B cell (primary cell): ENCODE results near the gene CCL19. TPM values are rescaled to one million over a fixed set of nuclear protein-coding genes. Genes with fewer than 3 reads are reported as not detected.
"Not testable (repeated sequence)": the region's sequence is repeated elsewhere in the genome, so short reads cannot be mapped to it uniquely, and the experiment has no call there.

Source experiments
- ATAC-seq: fragments of 200-7000 bp; cut with Tn5 transposase; one replicate; pipeline ENCODE4 v1.10.0; 2021; ENCODE audit warnings: low read depth, mild to moderate bottlenecking, moderate number of reproducible peaks, moderate library complexity
- CTCF ChIA-PET: fragments of 350-600 bp; sonication (Branson Sonifier 250); formaldehyde crosslinking; loops from one replicate; lab custom pipeline; 2021; ENCODE audit warnings: antibody characterized with exemption, inconsistent platforms; lab: Charles Lee
- POLR2A ChIA-PET: fragments of 350-600 bp; sonication (Branson Sonifier 250); formaldehyde crosslinking; loops from one replicate; lab custom pipeline; 2021; ENCODE audit warnings: antibody characterized with exemption; lab: Charles Lee
- DNase-seq: peaks from one replicate; pipeline ENCODE4 v3.0.0; 2013
- H2AFZ ChIP-seq: 2 replicates; pipeline ENCODE4 v1.6.1; 2012; ENCODE audit warnings: mild to moderate bottlenecking, low read depth, low read length; ENCODE audit not compliant: insufficient read depth, poor library complexity, severe bottlenecking
- H3K27ac ChIP-seq, 2 donors: 1 replicate in 1 of 2; 2 replicates in 1 of 2; pipeline ENCODE4 v1.5.1; 2012 to 2013; ENCODE audit warnings: low read length in 2 of 2, mild to moderate bottlenecking in 2 of 2, moderate library complexity in 1 of 2
- H3K27me3 ChIP-seq, 4 experiments: fragments of 200-600 bp in 1 of 4; sonication (generic) in 1 of 4; replicated peaks in 1 of 4; 1 replicate in 2 of 4; 2 replicates in 2 of 4; pipeline versions ENCODE4 v1.6.1 to v1.7.0; 2013 to 2016; ENCODE audit warnings: low read length in 3 of 4, mild to moderate bottlenecking in 2 of 4, mixed read lengths in 1 of 4, moderate library complexity in 1 of 4; ENCODE audit not compliant: insufficient read depth in 4 of 4, control insufficient read depth in 3 of 4; ENCODE audit errors: control extremely low read depth in 1 of 4
- H3K36me3 ChIP-seq, 2 experiments: replicated peaks in 1 of 2; 1 replicate in 1 of 2; 2 replicates in 1 of 2; pipeline versions ENCODE4 v1.6.1 to v1.7.1; 2013; ENCODE audit warnings: low read length in 1 of 2; ENCODE audit not compliant: insufficient read depth in 2 of 2, control insufficient read depth in 1 of 2; ENCODE audit errors: control extremely low read depth in 1 of 2, extremely low read depth in 1 of 2
- H3K4me1 ChIP-seq, 2 donors: fragments of 200-600 bp in 1 of 2; sonication (generic) in 1 of 2; 1 replicate in 1 of 2; 2 replicates in 1 of 2; pipeline versions ENCODE4 v1.5.1 to v1.6.1; 2013 to 2017; ENCODE audit warnings: low read length in 2 of 2; ENCODE audit not compliant: control insufficient read depth in 2 of 2, insufficient read depth in 2 of 2
- H3K4me2 ChIP-seq: replicated peaks from 2 replicates; pipeline ENCODE3; 2012; ENCODE audit warnings: mild to moderate bottlenecking, low read depth, low read length; ENCODE audit not compliant: poor library complexity, severe bottlenecking
- H3K4me3 ChIP-seq, 5 experiments: fragments of 200-600 bp in 1 of 5; sonication (generic) in 1 of 5; 1 replicate in 3 of 5; 2 replicates in 2 of 5; pipeline versions ENCODE4 v1.5.1 to v1.7.0; 2011 to 2016; ENCODE audit warnings: low read length in 4 of 5, mild to moderate bottlenecking in 4 of 5, low read depth in 2 of 5, control low read depth in 1 of 5, moderate library complexity in 1 of 5; ENCODE audit not compliant: insufficient read depth in 1 of 5; ENCODE audit errors: control extremely low read depth in 1 of 5, extremely low read depth in 1 of 5
- H3K79me2 ChIP-seq: fragments of 200-600 bp; sonication (generic); one replicate; pipeline ENCODE4 v1.6.0; 2016; ENCODE audit warnings: low read length; ENCODE audit not compliant: control insufficient read depth, insufficient read depth
- H3K9ac ChIP-seq: fragments of 200-600 bp; sonication (generic); 2 replicates; pipeline ENCODE4 v1.6.1; 2017; ENCODE audit warnings: mild to moderate bottlenecking, low read length, moderate library complexity
- H3K9me3 ChIP-seq, 3 donors: one replicate each; pipeline versions ENCODE4 v1.6.1 to v1.7.1; 2013; ENCODE audit warnings: low read length in 2 of 3; ENCODE audit not compliant: control insufficient read depth in 2 of 3, insufficient read depth in 1 of 3; ENCODE audit errors: control extremely low read depth in 1 of 3
- H4K20me1 ChIP-seq: 2 replicates; pipeline ENCODE4 v1.6.0; 2012; ENCODE audit warnings: mild to moderate bottlenecking, low read length; ENCODE audit not compliant: insufficient read depth, control insufficient read depth, poor library complexity, severe bottlenecking
- H3K27ac Mint-ChIP-seq: one replicate; pipeline ENCODE4 v1.8.0; 2021; ENCODE audit warnings: mixed read lengths
- H3K27me3 Mint-ChIP-seq: one replicate; pipeline ENCODE4 v1.8.0; 2021; ENCODE audit warnings: mixed read lengths
- H3K4me1 Mint-ChIP-seq: one replicate; pipeline ENCODE4 v1.8.0; 2021; ENCODE audit warnings: mixed read lengths
- H3K4me3 Mint-ChIP-seq: one replicate; pipeline ENCODE4 v1.8.0; 2021; ENCODE audit warnings: mixed read lengths
- H3K9me3 Mint-ChIP-seq: one replicate; pipeline ENCODE4 v1.8.0; 2022; ENCODE audit warnings: mixed read lengths; ENCODE audit not compliant: insufficient read depth
- CTCF ChIP-seq: fragments of 200-600 bp; IDR thresholded peaks from one replicate; pipeline ENCODE4 v1.8.0; 2022; ENCODE audit warnings: antibody characterized with exemption, mild to moderate bottlenecking
- EZH2 ChIP-seq: IDR thresholded peaks from 2 replicates; pipeline ENCODE4 v1.6.1; 2012; ENCODE audit warnings: borderline replicate concordance, low read depth, mild to moderate bottlenecking, moderate library complexity, low read length; ENCODE audit not compliant: insufficient read depth, poor library complexity, severe bottlenecking
- WGBS: methylation state at CpG from one replicate; pipeline ENCODE4 v1.1.5; 2013; ENCODE audit warnings: missing lambda C conversion rate; ENCODE audit not compliant: insufficient coverage; 5-methylcytosine and 5-hydroxymethylcytosine counted together
- intact Hi-C: fragments of 100-400 bp; cut with micrococcal nuclease; formaldehyde crosslinking; loops from one replicate; pipeline ENCODE4 v1.10.0; 2022
- polyA plus RNA-seq: library from polyadenylated mRNA; depleted of rRNA; stranded (reverse); fragments of >200 nt; gene quantifications from 2 replicates; pipeline ENCODE4 v1.2.3, GENCODE V29; 2012
- total RNA-seq, 2 donors: library from RNA; stranded (reverse); fragments of 120-200 nt in 1 of 2; gene quantifications; 1 replicate in 1 of 2; 2 replicates in 1 of 2; pipeline versions ENCODE4 v1.2.3 to v1.2.4, GENCODE V29; 2013 to 2022

The CCL19 gene
- total and polyA plus RNA-seq, 2 donors (not counting 1 experiment from before 2014, with no cell fraction given): not detected

- Histone ChIP-seq H3K27ac (no peak overlapping the region), H3K4me1 (no peaks in the 10 kb centered on the region), H3K79me2 (no peaks in the 10 kb centered on the region), H3K9me3 (no peaks in the 10 kb centered on the region), H3K27me3 (peaks cover 0 to 3% (median 0%) of the 10 kb centered on the region in 4 experiments), H4K20me1 (no peaks in the 10 kb centered on the region), H3K36me3 (no peaks in the 10 kb centered on the region), H3K9ac (no peak overlapping the region), H3K4me3 (no peak overlapping the region), H3K4me2 (no peak overlapping the region), H2AFZ (no peak overlapping the region)
- WGBS: 97% methylated on average over 11 of the region's 11 CpGs
- ATAC-seq: no peak
- no peaks in the 10 kb centered on the region for H3K4me1 Mint-ChIP-seq
- no peaks in the 10 kb centered on the region for H3K9me3 Mint-ChIP-seq
- H3K4me3 Mint-ChIP-seq: no peak overlapping the region
- ChIA-PET POLR2A (no interaction called here), CTCF (no interaction called here)
- peaks cover 8% of the 10 kb centered on the region for H3K27me3 Mint-ChIP-seq
- no peak overlapping the region for H3K27ac Mint-ChIP-seq
- DNase-seq: no peak
- intact Hi-C loops: no loop called here
- TF ChIP-seq CTCF (no peak), EZH2 (no peak)
Measured at GRCh38 chr9:34723141-34723540, 32.1 kb upstream of the CCL19 start.

- POLR2A ChIA-PET, CTCF ChIA-PET, ATAC-seq: not testable (repeated sequence)
Measured at GRCh38 chr9:34719769-34720025, 28.6 kb upstream of the CCL19 start.

More at GRCh38 chr9:34719769-34720025, 28.6 kb upstream of the CCL19 start:
- H3K4me2 ChIP-seq, H3K4me3 ChIP-seq, H3K79me2 ChIP-seq, H3K9me3 ChIP-seq, intact Hi-C loops, H3K4me1 Mint-ChIP-seq, H3K9me3 Mint-ChIP-seq, H4K20me1 ChIP-seq, H3K27me3 ChIP-seq, H3K36me3 ChIP-seq, H3K4me3 Mint-ChIP-seq, H2AFZ ChIP-seq, H3K4me1 ChIP-seq, H3K27ac ChIP-seq, H3K9ac ChIP-seq, H3K27ac Mint-ChIP-seq, DNase-seq: not testable (repeated sequence)
- peaks cover 20% of the 10 kb centered on the region for H3K27me3 Mint-ChIP-seq
